Kidney tubule cell (primary cell): ENCODE data around the gene NEK1.
A peak's percentile ranks its signal among the peaks of the same experiment; 100 is the strongest.

ENCODE experiments used
- DNase-seq: peaks from one replicate; pipeline ENCODE4 v3.0.0-alpha.2; 2018; ENCODE audit warnings: low spot score

Gene NEK1, protein sequence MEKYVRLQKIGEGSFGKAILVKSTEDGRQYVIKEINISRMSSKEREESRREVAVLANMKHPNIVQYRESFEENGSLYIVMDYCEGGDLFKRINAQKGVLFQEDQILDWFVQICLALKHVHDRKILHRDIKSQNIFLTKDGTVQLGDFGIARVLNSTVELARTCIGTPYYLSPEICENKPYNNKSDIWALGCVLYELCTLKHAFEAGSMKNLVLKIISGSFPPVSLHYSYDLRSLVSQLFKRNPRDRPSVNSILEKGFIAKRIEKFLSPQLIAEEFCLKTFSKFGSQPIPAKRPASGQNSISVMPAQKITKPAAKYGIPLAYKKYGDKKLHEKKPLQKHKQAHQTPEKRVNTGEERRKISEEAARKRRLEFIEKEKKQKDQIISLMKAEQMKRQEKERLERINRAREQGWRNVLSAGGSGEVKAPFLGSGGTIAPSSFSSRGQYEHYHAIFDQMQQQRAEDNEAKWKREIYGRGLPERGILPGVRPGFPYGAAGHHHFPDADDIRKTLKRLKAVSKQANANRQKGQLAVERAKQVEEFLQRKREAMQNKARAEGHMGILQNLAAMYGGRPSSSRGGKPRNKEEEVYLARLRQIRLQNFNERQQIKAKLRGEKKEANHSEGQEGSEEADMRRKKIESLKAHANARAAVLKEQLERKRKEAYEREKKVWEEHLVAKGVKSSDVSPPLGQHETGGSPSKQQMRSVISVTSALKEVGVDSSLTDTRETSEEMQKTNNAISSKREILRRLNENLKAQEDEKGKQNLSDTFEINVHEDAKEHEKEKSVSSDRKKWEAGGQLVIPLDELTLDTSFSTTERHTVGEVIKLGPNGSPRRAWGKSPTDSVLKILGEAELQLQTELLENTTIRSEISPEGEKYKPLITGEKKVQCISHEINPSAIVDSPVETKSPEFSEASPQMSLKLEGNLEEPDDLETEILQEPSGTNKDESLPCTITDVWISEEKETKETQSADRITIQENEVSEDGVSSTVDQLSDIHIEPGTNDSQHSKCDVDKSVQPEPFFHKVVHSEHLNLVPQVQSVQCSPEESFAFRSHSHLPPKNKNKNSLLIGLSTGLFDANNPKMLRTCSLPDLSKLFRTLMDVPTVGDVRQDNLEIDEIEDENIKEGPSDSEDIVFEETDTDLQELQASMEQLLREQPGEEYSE (N-terminal part only)

DNA sequence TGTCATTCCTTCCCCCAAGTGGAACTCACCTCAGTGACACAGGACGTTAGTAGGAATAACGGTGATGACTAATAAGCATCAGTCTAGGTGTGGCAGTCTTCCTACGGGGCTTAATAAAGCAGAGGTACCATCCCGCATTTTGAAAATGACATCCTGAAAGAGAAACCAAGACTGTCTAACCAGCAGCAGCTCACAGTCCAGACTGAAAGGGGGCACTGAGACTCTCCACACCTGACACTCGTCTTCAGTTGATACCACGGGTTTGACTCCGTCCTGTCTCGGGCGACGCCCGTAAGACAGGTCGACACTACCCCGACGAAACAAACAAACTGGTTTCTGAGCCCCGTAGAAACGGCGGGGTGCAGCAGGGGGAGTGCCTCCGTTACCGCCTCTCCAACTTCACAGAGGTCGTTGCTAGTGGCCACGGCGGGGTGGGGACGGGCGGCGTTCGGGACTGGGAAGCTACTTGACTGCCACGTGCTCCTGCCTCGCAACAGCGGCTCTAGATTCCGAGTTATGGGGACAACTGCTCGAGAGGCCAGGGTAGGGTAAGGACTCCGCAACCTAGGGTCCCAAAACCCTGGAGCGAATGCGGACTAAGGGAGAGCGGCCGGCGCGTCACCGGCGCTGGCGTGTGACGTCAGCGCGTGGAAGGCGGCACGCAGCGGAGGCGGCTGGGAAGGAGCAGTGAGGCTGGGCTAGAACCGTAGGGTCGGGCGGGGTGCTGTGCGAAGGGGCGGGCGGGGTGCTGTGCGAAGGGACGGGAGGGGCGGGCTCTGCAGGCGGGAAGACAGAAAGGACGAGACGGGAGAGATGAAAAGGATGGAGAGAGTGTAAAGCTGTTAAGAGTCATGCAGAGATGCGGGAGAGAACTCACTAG lies at the start of gene NEK1:
Gene NEK1, minus strand, starts transcription at position 593 of the 880 bp plus-strand sequence. CDS start 9,953 bp downstream, outside the sequence.
- peak; percentile 90 for DNase-seq

DNA sequence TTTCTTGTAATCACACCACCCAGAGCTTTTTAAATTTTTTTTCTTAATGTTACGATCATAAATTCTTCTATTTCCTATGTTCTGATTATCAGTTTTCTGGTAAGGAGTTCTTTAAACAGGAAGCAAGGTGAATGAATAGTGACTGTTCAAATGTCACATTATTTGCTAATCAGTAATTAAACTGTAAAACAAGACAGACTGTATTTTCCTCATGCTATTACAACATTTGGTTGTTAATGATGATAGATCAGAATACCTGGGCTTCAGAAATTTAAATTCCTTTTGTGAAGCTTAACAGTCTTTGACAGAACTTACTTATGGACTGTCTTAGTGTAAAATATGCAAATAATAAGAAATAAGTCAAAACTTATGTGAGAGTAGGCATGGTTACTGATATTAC lies 49.4 kb upstream of the NEK1 start:
- DNase-seq: peak; percentile 8

DNA sequence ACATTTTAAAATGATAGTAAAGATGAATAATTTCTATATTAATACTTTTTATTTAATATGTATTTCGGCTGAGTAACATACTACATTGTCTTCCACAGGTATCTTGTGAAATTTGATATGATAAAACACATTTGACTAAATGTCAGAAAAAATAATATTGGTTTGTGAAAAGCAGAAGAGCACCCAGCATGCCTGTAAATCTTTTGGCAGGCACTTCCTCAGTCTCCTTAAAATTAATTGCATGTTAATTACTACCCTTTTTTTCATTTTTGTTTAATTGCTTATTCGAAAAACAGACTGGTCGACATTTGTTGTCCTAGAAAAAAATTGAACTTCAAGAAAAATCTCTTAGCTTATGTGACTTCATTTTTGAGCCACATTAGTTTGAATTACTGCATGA lies 48.5 kb upstream of the NEK1 start:
- DNase-seq: no peak

DNA sequence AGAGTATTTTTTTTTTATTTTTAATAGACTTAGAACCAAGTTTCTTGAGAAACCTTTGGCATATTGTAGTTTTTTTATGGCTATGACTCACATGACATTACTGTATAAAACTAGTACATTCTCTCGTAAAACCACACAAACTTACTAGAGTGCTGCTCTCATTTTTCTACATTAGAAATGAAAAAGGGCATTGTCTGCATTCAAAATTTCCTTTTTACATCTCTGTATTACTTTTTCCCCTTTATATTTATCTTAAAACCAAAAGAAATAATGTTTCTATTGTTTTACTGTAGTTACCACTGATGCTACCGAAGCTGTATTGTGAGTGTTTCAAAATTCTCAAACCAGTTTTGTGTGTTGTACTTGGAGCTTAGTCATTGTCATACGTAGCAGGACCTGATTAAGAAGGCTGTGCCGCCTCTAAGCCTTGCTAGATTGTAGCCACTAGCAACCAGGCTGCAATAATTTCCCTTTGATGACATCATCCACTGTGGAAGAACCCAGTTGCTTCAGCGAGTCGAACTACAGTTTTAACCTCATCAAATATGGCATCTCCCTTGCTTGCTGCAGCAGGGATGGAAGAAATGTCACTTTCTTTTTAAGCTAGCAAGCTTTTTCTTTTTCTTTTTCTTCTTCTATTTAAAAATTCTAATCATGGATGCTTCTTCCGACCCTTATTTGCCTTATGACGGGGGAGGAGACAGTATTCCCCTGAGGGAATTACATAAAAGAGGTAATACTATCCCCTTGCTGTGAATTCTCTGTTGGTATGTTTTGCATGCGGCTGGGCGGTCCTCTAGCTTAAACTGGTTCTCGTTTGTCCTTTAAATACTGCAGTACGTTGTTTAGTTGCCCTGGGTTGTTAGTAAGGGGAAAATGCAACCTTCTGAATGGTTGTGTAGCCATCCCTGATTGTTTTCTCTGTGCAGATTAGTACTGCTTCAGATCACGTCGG lies 47.6 kb upstream of the NEK1 start:
- DNase-seq: peak; percentile 98

DNA sequence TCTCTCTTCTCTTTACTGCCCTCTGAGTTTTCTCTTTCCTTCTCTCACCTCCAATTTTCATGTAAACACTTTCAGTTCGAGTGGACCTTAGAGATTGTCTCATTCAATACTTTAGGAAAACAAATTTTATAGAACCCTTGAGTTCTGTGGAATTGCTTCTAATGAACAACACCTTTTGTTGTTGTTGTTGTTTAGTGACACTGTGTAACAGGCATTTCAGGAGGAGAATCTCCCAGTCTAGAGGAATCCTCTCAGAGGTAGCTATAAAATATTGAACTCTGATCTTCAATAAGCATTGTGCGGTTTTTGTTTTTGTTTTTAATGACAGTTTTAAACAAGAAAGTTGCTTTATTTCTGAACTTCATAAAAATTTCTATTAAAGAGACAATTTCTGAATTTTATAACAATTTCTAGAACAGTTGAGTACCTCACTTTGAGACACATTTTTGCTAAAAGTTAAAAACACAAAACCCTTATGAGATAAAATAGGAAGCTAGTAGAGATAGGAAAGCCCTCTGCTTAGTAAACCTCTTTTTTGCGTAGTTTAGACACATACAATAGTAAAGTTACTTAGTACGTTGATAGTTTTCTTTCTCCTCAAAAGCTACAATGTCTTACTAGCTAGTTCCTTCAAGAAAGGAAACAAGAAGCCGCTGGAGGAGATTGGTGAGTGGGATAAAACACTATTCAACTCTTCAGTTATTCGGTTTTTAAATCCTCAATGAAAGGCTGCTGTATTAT lies 46.8 kb upstream of the NEK1 start:
- peak; percentile 10 for DNase-seq

DNA sequence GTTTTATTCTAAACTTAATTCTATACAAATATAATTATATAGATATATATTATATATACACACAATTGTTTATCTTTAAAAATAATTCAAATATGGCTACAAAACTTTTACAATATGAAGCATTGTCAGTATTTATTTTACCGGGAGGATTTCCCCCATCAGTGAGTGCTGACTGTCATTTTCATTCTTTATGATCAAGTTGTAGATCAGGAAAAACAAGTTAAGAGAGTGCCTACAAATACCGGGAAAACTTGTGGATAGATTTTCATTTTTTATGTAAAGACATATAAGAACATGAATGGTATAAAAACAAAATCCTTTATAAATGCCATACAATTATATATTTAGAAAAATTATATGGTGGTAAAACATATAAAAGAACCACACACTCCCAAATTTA lies 45.8 kb upstream of the NEK1 start:
- DNase-seq: no peak

DNA sequence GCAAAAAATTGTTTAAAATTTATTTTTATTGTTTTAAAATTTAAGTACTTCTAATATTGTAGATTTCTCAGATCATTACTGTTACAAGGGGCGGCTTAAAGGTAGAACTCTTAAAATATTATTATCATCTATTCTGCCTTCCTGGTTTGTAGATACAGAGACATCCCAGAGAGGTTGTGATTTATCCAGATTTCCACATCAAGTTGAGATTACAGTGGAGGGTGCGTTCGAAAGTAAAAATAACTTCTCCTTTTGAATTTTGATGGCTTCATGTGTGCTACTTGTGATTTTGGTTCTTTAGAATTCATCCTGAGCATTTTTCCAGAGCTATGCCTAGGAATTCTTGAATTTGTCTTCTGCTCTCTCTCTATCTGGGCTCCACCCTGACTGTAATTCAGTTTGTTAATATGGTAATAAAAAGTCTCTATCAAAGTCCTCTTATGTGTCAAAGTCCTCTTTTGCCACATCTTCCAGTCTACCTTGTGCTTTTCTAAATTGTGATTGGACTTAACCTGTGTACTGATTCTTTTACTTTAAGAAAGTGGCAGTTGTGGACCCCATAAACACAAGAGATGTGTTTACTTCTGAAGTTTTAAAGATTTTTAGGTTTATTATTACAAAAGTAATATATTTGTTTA lies 45.2 kb upstream of the NEK1 start:
- DNase-seq: no peak

DNA sequence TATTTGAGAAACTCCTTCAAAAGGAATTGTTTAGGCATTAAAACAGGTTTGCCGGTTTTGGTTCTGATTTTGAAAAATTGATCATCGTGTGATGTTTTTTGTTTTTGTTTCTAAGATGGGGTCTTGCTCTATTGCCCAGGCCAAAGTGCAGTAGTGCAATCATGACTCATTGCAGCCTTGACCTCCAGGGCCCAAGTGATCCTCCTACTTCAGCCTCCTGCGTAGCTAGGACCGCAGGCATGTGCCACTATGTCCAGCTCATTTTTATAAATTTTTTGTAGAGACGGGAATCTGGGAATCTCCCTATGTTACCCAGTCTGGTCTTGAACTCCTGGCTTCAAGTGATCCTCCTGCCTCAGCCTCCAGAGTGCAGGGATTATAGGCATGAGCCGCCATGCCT lies 43.0 kb upstream of the NEK1 start:
- DNase-seq: no peak

DNA sequence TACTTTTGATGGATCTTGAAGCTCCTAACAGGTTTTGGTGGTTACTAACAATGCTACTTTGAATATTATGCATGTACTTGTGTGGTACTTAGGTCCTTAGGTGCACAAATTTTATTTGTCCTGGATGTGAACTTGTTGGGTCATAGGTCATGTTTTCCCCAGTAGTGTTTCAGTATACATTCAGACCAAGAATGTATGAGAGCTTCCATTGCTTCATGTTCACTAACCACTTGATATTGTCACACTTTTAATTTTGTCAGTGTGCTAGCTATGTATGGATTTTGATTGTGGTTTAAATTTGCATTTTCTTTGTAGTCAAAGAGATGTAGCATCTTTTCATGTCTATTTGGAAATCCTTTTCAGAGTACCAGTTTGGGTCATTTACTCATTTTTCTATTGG lies 40.2 kb upstream of the NEK1 start:
- no peak for DNase-seq

DNA sequence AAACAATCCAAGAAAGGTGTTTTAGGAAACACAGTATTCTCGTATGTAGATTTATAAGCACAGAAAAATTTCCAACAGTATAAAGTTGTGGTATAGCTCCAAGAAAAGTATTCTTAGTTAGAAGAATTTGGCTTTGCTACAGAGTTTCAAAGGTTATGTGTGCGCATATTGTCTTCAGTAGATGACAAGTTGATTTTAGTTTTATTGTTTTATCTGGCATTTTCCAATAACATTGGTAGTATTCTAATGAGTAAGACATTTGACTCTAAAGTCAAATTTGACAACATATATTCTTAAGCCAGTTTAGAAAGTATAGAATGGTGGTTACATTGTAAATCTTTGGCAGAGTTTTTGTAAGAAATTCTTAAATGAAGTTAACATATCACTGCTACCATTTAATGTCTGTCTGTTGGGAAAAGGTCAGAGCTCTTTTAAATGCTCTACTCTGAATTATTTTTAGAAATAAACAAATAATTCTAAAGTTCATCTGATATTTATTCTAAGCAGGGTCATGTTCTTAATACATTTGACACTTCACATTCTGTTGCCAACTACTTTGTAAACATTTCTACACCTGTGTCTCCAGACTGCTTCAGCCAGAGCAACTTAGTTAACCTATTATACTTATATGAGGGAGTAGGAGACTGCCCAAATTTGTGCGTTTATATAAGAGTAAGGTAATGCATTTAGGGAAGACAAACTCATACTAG lies 38.0 kb upstream of the NEK1 start:
- DNase-seq: no peak

DNA sequence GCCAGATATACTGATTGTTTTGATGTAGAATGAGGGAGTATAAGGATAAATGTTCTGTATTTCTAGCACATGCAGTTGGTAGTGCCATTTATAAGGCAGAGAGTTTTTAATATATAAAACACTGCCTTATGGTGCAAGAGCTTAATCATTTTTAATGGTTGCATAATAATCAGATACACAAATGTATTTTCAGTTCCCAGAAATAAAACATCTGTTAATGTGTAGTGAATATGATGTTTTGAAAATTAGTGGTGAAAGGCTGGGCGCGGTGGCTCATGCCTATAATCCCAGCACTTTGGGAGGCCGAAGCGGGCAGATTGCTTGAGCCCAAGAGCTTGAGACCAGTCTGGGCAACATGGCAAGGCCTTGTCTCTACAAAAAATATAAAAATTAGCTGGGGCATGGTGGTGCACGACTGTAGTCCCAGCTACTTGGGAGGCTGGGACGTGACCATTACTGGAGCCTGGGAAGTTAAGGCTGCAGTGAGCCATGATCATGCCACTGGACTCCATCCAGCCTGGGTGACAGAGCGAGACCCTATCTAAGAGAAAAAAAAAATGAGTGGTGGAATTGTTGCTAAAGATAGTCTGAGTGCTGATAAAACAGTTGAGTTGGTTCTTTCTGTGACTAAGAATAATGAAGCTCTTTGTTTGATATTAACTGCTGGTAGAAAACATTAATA lies 37.3 kb upstream of the NEK1 start:
- DNase-seq: peak; percentile 51

DNA sequence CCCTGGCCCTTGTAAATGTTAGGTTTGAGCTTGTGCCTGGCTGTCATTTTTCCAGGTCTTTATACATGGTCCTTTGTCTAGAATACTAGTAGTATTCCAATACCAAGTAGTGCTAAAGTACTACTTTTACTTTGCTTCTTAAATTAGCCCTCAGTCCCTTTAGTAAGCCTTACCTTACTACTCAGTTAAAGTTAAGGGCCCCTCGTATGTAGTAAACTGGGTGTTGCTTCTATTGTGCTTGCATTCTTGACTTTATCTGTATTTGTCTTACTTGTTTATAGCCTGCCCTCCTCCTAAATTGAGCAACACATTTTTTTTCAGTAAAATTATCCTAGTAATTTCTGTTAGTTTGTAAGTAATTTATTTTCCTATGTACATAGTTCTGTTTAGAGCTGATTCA lies 33.2 kb upstream of the NEK1 start:
- no peak for DNase-seq

DNA sequence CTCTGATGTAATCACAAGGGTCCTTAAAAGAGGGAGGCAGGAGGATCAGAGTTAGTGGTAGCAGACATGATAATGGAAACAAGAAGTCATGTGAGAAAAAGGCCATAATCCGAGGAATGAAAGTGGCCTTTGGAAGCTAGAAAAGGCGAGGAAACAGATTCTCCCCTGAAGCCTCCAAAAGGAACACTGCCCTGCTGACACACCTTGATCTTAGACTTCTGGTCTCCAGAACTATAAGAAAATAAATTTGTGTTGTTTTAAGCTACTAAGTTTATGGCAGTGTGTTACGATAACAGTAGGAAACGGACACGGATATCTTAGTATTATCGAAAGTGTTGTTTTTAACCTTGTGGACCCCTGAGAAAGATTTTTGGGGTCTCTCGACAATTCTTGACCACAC lies 32.4 kb upstream of the NEK1 start:
- DNase-seq: no peak

DNA sequence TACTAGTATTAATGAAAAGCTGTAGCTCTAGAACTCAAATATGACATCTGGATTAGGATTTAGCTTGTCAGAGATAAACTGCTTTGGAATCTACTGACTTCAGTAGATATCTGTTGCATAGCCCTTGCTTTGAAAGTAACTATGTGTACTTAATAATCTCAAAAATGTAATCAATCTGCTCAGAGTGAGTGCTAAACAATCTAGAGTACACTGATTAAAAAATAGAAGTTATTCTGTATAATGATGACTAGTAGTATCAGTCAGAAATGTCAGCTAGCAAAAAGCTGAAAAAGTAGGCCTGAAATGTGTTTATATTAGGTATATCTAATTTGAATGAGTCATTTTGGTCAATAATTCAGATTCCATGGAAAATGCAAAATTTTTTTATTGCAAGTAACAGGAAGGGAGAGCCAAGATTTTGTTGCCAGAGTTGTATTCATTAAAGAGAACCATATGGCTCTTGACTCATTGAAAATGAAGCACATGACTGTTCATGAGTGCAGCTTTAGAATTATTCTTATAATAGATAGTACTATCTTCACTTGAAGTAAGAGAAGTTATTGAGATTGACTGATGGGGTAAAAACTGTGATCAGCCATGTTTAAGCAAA lies 28.0 kb upstream of the NEK1 start:
- DNase-seq: no peak

DNA sequence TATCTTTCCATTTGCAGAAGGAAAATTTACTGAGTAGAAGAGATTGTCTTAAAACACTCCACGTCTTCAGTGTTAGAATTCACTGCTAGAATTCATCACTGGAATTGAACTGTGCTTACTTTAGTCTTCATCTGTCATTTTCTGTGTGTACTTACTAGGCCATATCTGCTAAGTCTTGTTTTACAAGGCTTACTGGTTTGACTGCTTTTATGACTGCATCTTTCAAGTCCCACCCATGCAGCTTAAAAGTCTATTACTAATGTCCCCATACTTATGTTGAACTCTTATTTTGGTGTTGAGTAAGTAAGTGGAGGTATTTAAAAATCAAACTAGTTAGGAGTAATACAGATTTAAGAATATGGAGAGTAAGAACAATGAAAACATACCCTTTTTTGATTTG lies 22.6 kb upstream of the NEK1 start:
- no peak for DNase-seq

DNA sequence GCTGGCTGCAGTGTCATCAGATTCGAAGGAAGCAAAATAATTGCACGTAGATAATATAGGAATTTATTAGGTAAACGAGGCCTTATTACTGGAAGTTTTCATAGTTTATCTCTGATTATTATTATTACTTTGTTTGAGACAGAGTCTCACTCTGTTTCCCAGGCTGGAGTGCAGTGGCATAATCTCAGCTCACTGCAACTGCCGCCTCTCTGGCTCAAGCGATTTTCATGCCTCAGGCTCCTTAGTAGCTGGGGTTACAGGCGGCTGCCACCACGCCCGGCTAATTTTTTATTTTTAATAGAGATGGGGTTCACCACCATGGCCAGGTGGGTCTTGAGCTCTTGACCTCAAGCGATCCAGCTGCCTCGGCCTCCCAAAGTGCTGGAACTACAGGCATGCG lies 20.5 kb upstream of the NEK1 start:
- no peak for DNase-seq

DNA sequence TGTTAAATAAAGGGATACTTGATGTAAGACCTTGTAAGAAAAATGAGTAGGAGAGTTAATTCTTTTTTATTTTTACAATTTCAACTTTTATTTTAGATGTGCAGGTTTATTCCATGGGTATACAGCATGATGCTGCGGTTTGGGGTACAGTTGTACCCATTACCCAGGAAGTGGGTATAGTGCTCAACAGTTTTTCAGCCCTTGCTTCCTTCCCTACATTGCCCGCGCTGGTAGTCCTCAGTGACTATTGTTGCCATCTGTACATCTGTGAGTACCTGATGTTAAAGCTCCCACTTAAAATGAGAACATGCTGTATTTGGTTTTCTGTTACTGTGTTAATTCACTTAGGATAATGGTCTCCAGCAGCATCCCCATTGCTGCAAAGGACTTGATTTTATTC lies 17.7 kb upstream of the NEK1 start:
- no peak for DNase-seq

DNA sequence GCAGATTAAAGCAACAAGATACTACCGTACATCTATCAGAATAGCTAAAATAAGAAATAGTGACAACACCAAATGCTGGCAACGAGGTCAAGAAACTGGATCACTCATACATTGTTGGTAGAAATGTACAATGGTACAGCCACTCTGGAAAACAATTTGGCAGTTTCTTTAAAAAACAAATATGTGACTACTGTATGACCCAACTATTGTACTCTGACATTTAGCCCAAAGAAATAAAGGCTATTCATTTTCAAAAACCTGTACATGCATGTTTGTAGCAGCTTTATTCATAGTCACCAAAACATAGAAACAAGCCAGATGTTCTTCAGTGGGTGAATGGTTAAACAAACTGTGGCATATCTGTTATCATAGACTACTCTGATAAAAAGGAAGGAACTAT lies 16.2 kb upstream of the NEK1 start:
- no peak for DNase-seq
